Fibroblast of lung (primary cell): Measurements from ENCODE around the gene MS4A8. TPM values are rescaled to one million over a fixed set of nuclear protein-coding genes. Genes with fewer than 3 reads are reported as not detected.
"Not testable (repeated sequence)": the region's sequence is repeated elsewhere in the genome, so short reads cannot be mapped to it uniquely, and the experiment has no call there.

Source experiments
- DNase-seq, 2 donors: peaks; one replicate each; pipeline versions ENCODE4 v3.0.0 to v3.0.0-alpha.2; 2010; ENCODE audit warnings: low read depth in 2 of 2
- H2AFZ ChIP-seq: 2 replicates; pipeline ENCODE4 v1.5.1; 2012; ENCODE audit warnings: low read length, control low read depth, inconsistent platforms
- H3K27ac ChIP-seq: 2 replicates; pipeline ENCODE4 v1.5.1; 2011; ENCODE audit warnings: low read length, control low read depth; ENCODE audit not compliant: insufficient read depth
- H3K27me3 ChIP-seq: 2 replicates; pipeline ENCODE4 v1.5.1; 2011; ENCODE audit warnings: mild to moderate bottlenecking, low read length; ENCODE audit not compliant: control insufficient read depth, insufficient read depth
- H3K36me3 ChIP-seq: 2 replicates; pipeline ENCODE4 v1.5.1; 2011; ENCODE audit warnings: low read length; ENCODE audit not compliant: control insufficient read depth, insufficient read depth
- H3K4me1 ChIP-seq: 2 replicates; pipeline ENCODE4 v1.5.1; 2011; ENCODE audit warnings: low read length; ENCODE audit not compliant: control insufficient read depth, insufficient read depth; ENCODE audit errors: extremely low read depth
- H3K4me2 ChIP-seq: 2 replicates; pipeline ENCODE4 v1.5.1; 2011; ENCODE audit warnings: low read length, control low read depth; ENCODE audit not compliant: insufficient read depth; ENCODE audit errors: extremely low read depth
- H3K4me3 ChIP-seq, 4 experiments: fragments of 200-600 bp in 1 of 4; sonication (generic) in 1 of 4; replicated peaks in 1 of 4; 2 replicates each; pipeline ENCODE4 v1.5.1; 2011 to 2016; ENCODE audit warnings: low read length in 4 of 4, low read depth in 3 of 4, mild to moderate bottlenecking in 3 of 4, control low read depth in 2 of 4, inconsistent platforms in 1 of 4, mixed read lengths in 1 of 4; ENCODE audit not compliant: insufficient read depth in 1 of 4; ENCODE audit errors: control extremely low read depth in 1 of 4
- H3K79me2 ChIP-seq: 2 replicates; pipeline ENCODE4 v1.5.1; 2012; ENCODE audit warnings: mild to moderate bottlenecking, low read length, inconsistent platforms; ENCODE audit not compliant: control insufficient read depth, insufficient read depth
- H3K9ac ChIP-seq: 2 replicates; pipeline ENCODE4 v1.5.1; 2011; ENCODE audit warnings: mild to moderate bottlenecking, low read length, control low read depth; ENCODE audit not compliant: insufficient read depth
- H3K9me3 ChIP-seq: 2 replicates; pipeline ENCODE4 v1.5.1; 2012; ENCODE audit warnings: low read depth, low read length; ENCODE audit not compliant: control insufficient read depth, insufficient read depth
- H4K20me1 ChIP-seq: 2 replicates; pipeline ENCODE4 v1.5.1; 2011; ENCODE audit warnings: low read length; ENCODE audit not compliant: control insufficient read depth, insufficient read depth; ENCODE audit errors: extremely low read depth
- CTCF ChIP-seq, 2 donors: IDR thresholded peaks in 1 of 2; conservative IDR thresholded peaks in 1 of 2; 1 replicate in 1 of 2; 2 replicates in 1 of 2; pipeline ENCODE4 v1.5.1; 2011 to 2012; ENCODE audit warnings: low read length in 2 of 2, control low read depth in 1 of 2, inconsistent platforms in 1 of 2, low read depth in 1 of 2, mild to moderate bottlenecking in 1 of 2
- EZH2 ChIP-seq: IDR thresholded peaks from 2 replicates; pipeline ENCODE4 v1.5.1; 2012; ENCODE audit warnings: low read length, control low read depth, mild to moderate bottlenecking; ENCODE audit errors: missing control alignments
- polyA plus RNA-seq, 2 donors: library from polyadenylated mRNA; depleted of rRNA in 1 of 2; stranded (reverse) in 1 of 2; unstranded in 1 of 2; fragments of >200 nt; gene quantifications; 2 replicates each; pipeline ENCODE4 v1.2.1, GENCODE V29; 2011 to 2012; ENCODE audit warnings: missing spikeins in 1 of 2
- total RNA-seq: library from RNA; depleted of rRNA; stranded (reverse); fragments of >200 nt; gene quantifications from 2 replicates; pipeline ENCODE4 v1.2.1, GENCODE V29; 2014

MS4A8 gene
- total and polyA plus RNA-seq, 2 donors (not counting 1 experiment from before 2014, with no cell fraction given): not detected

- no peaks in the 10 kb centered on the region for H3K4me1 ChIP-seq
- no peak overlapping the region for H3K4me2 ChIP-seq
- DNase-seq: no peak
Measured at GRCh38 chr11:60711276-60711675, 11.9 kb downstream of the MS4A8 start.

GRCh38 chr11:60713423-60713822 is 14.0 kb downstream of the MS4A8 start:
- H3K36me3 ChIP-seq, H2AFZ ChIP-seq, H3K9me3 ChIP-seq, DNase-seq, H3K27me3 ChIP-seq, H3K79me2 ChIP-seq, H4K20me1 ChIP-seq, H3K4me1 ChIP-seq, H3K9ac ChIP-seq, H3K4me2 ChIP-seq, H3K27ac ChIP-seq, H3K4me3 ChIP-seq: not testable (repeated sequence)

More at GRCh38 chr11:60711276-60711675, 11.9 kb downstream of the MS4A8 start:
- Histone ChIP-seq H3K36me3 (no peaks in the 10 kb centered on the region), H3K9ac (no peak overlapping the region), H3K9me3 (no peaks in the 10 kb centered on the region), H3K27ac (no peak overlapping the region), H2AFZ (no peak overlapping the region), H3K79me2 (no peaks in the 10 kb centered on the region), H3K4me3 (no peak overlapping the region), H3K27me3 (no peaks in the 10 kb centered on the region), H4K20me1 (no peaks in the 10 kb centered on the region)
- TF ChIP-seq EZH2 (no peak), CTCF (conservative IDR thresholded peaks at IDR 0.05 in 1 of 2, IDR thresholded peaks at IDR 0.05 in 1 of 2; ENCODE audit: low read depth in 1 of 2, low read length in 2 of 2) (no peak)

- H3K27ac ChIP-seq: no peak overlapping the region
- no peaks in the 10 kb centered on the region for H3K9me3 ChIP-seq
- H4K20me1 ChIP-seq: no peaks in the 10 kb centered on the region
- no peaks in the 10 kb centered on the region for H3K36me3 ChIP-seq
- no peak for DNase-seq
- H3K79me2 ChIP-seq: no peaks in the 10 kb centered on the region
- no peak overlapping the region for H2AFZ ChIP-seq
- H3K4me1 ChIP-seq: no peaks in the 10 kb centered on the region
- H3K4me2 ChIP-seq: no peak overlapping the region
- H3K4me3 ChIP-seq: no peak overlapping the region
- no peak overlapping the region for H3K9ac ChIP-seq
- no peak for TF ChIP-seq CTCF (conservative IDR thresholded peaks at IDR 0.05 in 1 of 2, IDR thresholded peaks at IDR 0.05 in 1 of 2; ENCODE audit: low read depth in 1 of 2, low read length in 2 of 2)
- no peak for TF ChIP-seq EZH2
- H3K27me3 ChIP-seq: no peaks in the 10 kb centered on the region
Measured at GRCh38 chr11:60717956-60718355, 18.5 kb downstream of the MS4A8 start.
